Endothelial cell of umbilical vein (primary cell): Measurements from ENCODE around the gene LINGO4. TPM values are rescaled to one million over a fixed set of nuclear protein-coding genes. Genes with fewer than 3 reads are reported as not detected.
A peak's percentile ranks its signal among the peaks of the same experiment; 100 is the strongest.

ENCODE experiments used
- BruUV-seq: library from RNA; stranded (reverse); fragments of 400-500 nt; replicated peaks from 2 replicates; lab custom pipeline; 2021; lab: Mats Ljungman, UMichigan
- CTCF ChIA-PET: fragments of 300-600, 350-600 bp; sonication (Branson Sonifier 250); formaldehyde crosslinking; loops from one replicate; lab custom pipeline; 2021; ENCODE audit warnings: antibody characterized with exemption, inconsistent platforms; lab: Charles Lee
- POLR2A ChIA-PET: fragments of 300-600, 350-600 bp; sonication (Branson Sonifier 250); formaldehyde crosslinking; loops from one replicate; lab custom pipeline; 2021; ENCODE audit warnings: antibody characterized with exemption, inconsistent platforms; lab: Charles Lee
- DNase-seq: peaks from one replicate; pipeline ENCODE4 v3.0.0-alpha.2; 2011; ENCODE audit warnings: low read depth, low spot score
- FAIRE-seq: peaks from 2 replicates; lab custom pipeline; 2011; peaks lifted over from hg19 to GRCh38; lab: Jason Lieb, UNC
- H2AFZ ChIP-seq: 2 replicates; pipeline ENCODE4 v1.6.0; 2012; ENCODE audit warnings: low read depth, low read length, control low read depth, inconsistent platforms
- H3K27ac ChIP-seq: 2 replicates; pipeline ENCODE4 v1.5.1; 2011; ENCODE audit warnings: low read depth, mild to moderate bottlenecking, control low read depth, low read length, moderate library complexity; ENCODE audit not compliant: insufficient read depth
- H3K27me3 ChIP-seq, 2 experiments: 2 replicates each; pipeline versions ENCODE4 v1.6.0 to v1.6.1; 2011; ENCODE audit warnings: low read length in 2 of 2, mixed read lengths in 1 of 2; ENCODE audit not compliant: control insufficient read depth in 2 of 2, insufficient read depth in 2 of 2
- H3K36me3 ChIP-seq, 2 experiments: 2 replicates in 1 of 2; 3 replicates in 1 of 2; pipeline ENCODE4 v1.5.1; 2011; ENCODE audit warnings: low read length in 2 of 2, mild to moderate bottlenecking in 1 of 2, moderate library complexity in 1 of 2; ENCODE audit not compliant: control insufficient read depth in 2 of 2, insufficient read depth in 2 of 2; ENCODE audit errors: extremely low read depth in 1 of 2
- H3K4me1 ChIP-seq: 3 replicates; pipeline ENCODE4 v1.5.1; 2011; ENCODE audit warnings: mild to moderate bottlenecking, low read length; ENCODE audit not compliant: control insufficient read depth, insufficient read depth; ENCODE audit errors: extremely low read depth
- H3K4me2 ChIP-seq: 2 replicates; pipeline ENCODE4 v1.6.1; 2011; ENCODE audit warnings: low read length, control low read depth, mixed read lengths; ENCODE audit not compliant: insufficient read depth
- H3K4me3 ChIP-seq, 3 experiments: fragments of 200-600 bp in 1 of 3; sonication (generic), shearing (Covaris generic) in 1 of 3; replicated peaks in 1 of 3; 2 replicates each; pipeline ENCODE4 v1.5.1; 2011 to 2016; ENCODE audit warnings: control low read depth in 3 of 3, low read length in 3 of 3, mild to moderate bottlenecking in 2 of 3, inconsistent platforms in 1 of 3, low read depth in 1 of 3, moderate library complexity in 1 of 3; ENCODE audit not compliant: insufficient read depth in 1 of 3
- H3K79me2 ChIP-seq: 2 replicates; pipeline ENCODE4 v1.6.0; 2012; ENCODE audit warnings: low read length, inconsistent platforms; ENCODE audit not compliant: control insufficient read depth, insufficient read depth
- H3K9ac ChIP-seq: replicated peaks from 2 replicates; pipeline ENCODE3; 2011; ENCODE audit warnings: low read length, control low read depth; ENCODE audit not compliant: insufficient read depth; ENCODE audit errors: extremely low read depth
- H3K9me1 ChIP-seq: replicated peaks from 3 replicates; pipeline ENCODE4 v1.6.0; 2011; ENCODE audit warnings: mild to moderate bottlenecking, low read length; ENCODE audit not compliant: control insufficient read depth, insufficient read depth; ENCODE audit errors: extremely low read depth
- H3K9me3 ChIP-seq: replicated peaks from 2 replicates; pipeline ENCODE4 v1.5.1; 2012; ENCODE audit warnings: low read length, inconsistent platforms; ENCODE audit not compliant: control insufficient read depth, insufficient read depth
- H4K20me1 ChIP-seq: replicated peaks from 2 replicates; pipeline ENCODE3; 2011; ENCODE audit warnings: mild to moderate bottlenecking, low read length; ENCODE audit not compliant: control insufficient read depth, insufficient read depth; ENCODE audit errors: extremely low read depth
- CTCF ChIP-seq, 2 donors: IDR thresholded peaks; 1 replicate in 1 of 2; 2 replicates in 1 of 2; pipeline ENCODE4 v1.5.1; 2011; ENCODE audit warnings: low read length in 2 of 2, mild to moderate bottlenecking in 2 of 2, moderate library complexity in 2 of 2, control low read depth in 1 of 2, inconsistent platforms in 1 of 2, low read depth in 1 of 2; ENCODE audit not compliant: insufficient read depth in 1 of 2; ENCODE audit errors: extremely low read depth in 1 of 2
- FOS ChIP-seq: IDR thresholded peaks from 2 replicates; pipeline ENCODE4 v1.6.1; 2011; ENCODE audit warnings: mild to moderate bottlenecking, low read length, moderate library complexity, borderline replicate concordance; ENCODE audit not compliant: insufficient read depth
- GATA2 ChIP-seq: IDR thresholded peaks from 2 replicates; pipeline ENCODE4 v1.7.0; 2011; ENCODE audit warnings: low read depth, mild to moderate bottlenecking, moderate library complexity, mixed read lengths, low read length; ENCODE audit not compliant: insufficient read length, insufficient read depth
- JUN ChIP-seq: IDR thresholded peaks from 2 replicates; pipeline ENCODE4 v1.6.1; 2011; ENCODE audit warnings: borderline replicate concordance, low read depth; ENCODE audit not compliant: insufficient read length, insufficient read depth
- MAX ChIP-seq: IDR thresholded peaks from 2 replicates; pipeline ENCODE4 v1.6.1; 2011; ENCODE audit not compliant: insufficient read depth, insufficient read length
- MYC ChIP-seq: IDR thresholded peaks from one replicate; pipeline ENCODE4 v1.6.1; 2011; ENCODE audit warnings: mild to moderate bottlenecking, low read depth, low read length
- POLR2A ChIP-seq: IDR thresholded peaks from 2 replicates; pipeline ENCODE4 v1.6.1; 2012; ENCODE audit warnings: low read depth, mild to moderate bottlenecking, control low read depth, low read length
- POLR2AphosphoS5 ChIP-seq: IDR thresholded peaks from 2 replicates; pipeline ENCODE4 v1.6.1; 2012; ENCODE audit warnings: low read depth, mild to moderate bottlenecking, control low read depth, low read length, moderate library complexity; ENCODE audit not compliant: insufficient read depth
- dilution Hi-C: fragments of 300-500 bp; cut with MboI; formaldehyde crosslinking; loops from one replicate; pipeline ENCODE4 v1.15.0; 2019; ENCODE audit warnings: low sequenced_read_pairs; ENCODE audit not compliant: extremely low pct_ligation_motif_present
- intact Hi-C: fragments of 100-400 bp; cut with micrococcal nuclease; formaldehyde crosslinking; loops from one replicate; pipeline ENCODE4 v1.10.0; 2022
- polyA plus RNA-seq, 4 experiments: library from polyadenylated mRNA; depleted of rRNA in 3 of 4; stranded (reverse) in 3 of 4; unstranded in 1 of 4; fragments of >200 nt; gene quantifications; 2 replicates each; pipeline versions ENCODE4 v1.2.1 to v1.2.3, GENCODE V29; 2011 to 2012; ENCODE audit warnings: missing spikeins in 1 of 4
- total RNA-seq: library from RNA; stranded (reverse); gene quantifications from 2 replicates; pipeline ENCODE4 v1.2.3, GENCODE V29; 2021

The LINGO4 gene
- total and polyA plus RNA-seq, 2 donors (not counting 3 experiments of a cell fraction or from before 2014, with no cell fraction given), result not detected

GRCh38 chr1:151798571-151798970 is 6.6 kb downstream of the LINGO4 start:
- Histone ChIP-seq H3K4me3 (no peak overlapping the region), H3K27me3 (peaks cover 4% of the 10 kb centered on the region in 2 experiments), H3K9ac (no peak overlapping the region), H3K36me3 (no peaks in the 10 kb centered on the region), H3K9me1 (no peaks in the 10 kb centered on the region), H4K20me1 (no peaks in the 10 kb centered on the region), H3K27ac (no peak overlapping the region), H2AFZ (no peak overlapping the region), H3K9me3 (no peaks in the 10 kb centered on the region), H3K4me1 (no peaks in the 10 kb centered on the region), H3K79me2 (no peaks in the 10 kb centered on the region), H3K4me2 (no peak overlapping the region)
- dilution Hi-C loops (no loop called here), intact Hi-C loops (no loop called here)
- no peak for FAIRE-seq
- ChIA-PET CTCF (interaction anchor here (1.1 to 1.5 kb wide), 3 partner anchors 9 to 42 kb away, joined by 3 to 5 read pairs (median 4); no protein-coding TSS in a partner anchor), POLR2A (no interaction called here)
- no TSS peak for BruUV-seq
- TF ChIP-seq POLR2AphosphoS5, result no peak
- DNase-seq, result no peak

DNA sequence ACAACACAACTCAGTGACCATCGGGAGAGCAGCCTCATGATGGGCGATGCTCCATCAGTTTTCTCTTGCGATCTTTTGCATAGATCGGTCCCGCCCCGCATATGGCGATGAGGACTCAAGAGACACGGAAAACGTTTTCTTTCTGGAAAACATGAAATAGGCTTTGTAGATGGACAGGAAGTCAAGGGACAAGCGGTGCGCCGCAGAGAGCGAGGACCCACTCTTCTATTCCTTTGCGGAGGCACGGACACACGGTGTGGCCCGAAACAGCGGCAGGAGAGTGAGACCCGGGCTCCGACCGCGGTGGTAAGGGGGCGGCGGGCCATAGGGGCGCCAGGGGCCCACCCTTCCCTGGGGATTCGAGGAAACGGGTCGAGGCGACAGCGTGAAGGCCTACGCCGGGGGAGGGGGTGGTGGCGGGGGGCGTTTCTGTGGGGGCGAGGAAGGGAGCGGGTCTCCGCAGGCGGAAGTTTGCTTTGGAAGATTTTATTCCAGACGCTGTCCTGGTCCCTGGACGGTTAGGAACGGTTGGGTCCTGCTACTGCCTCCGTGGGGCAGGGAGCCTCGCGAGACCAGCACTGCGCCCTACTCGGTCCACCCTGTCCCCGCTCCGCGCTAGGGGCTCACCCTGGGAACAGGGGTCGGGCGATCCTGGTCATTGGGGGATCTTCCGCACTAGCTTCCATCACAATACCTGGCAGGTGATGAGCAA is 14.1 kb downstream of the LINGO4 start:
- H4K20me1 ChIP-seq, result no peaks in the 10 kb centered on the region
- intact Hi-C loops (loop anchor here (1.0 kb wide), 2 partner anchors 28 to 37 kb away; partner anchors contain the start of gene MRPL9), dilution Hi-C loops (no loop called here)
- ChIA-PET CTCF (no interaction called here), POLR2A (interaction anchor here (0.6 to 0.7 kb wide), 2 partner anchors 198 to 446 kb away, joined by 5 to 6 read pairs; no protein-coding TSS in a partner anchor)
- TSS peak; percentile 21 for BruUV-seq
- no peak overlapping the region for H3K27ac ChIP-seq
- H3K9me1 ChIP-seq, result no peaks in the 10 kb centered on the region
- no peak for FAIRE-seq
- H3K9ac ChIP-seq, result peak overlapping the region; percentile 74
- H3K4me1 ChIP-seq, result peaks cover 12% of the 10 kb centered on the region
- H3K36me3 ChIP-seq, result no peaks in the 10 kb centered on the region
- DNase-seq, result peak; percentile 33
- TF ChIP-seq FOS, result no peak
- peak; percentile 4 for TF ChIP-seq GATA2
- TF ChIP-seq MAX, result no peak
- TF ChIP-seq MYC, result no peak
- no peak for TF ChIP-seq CTCF (IDR thresholded peaks at IDR 0.05; ENCODE audit: extremely low read depth in 1 of 2, insufficient read depth in 1 of 2, low read depth in 1 of 2, low read length in 2 of 2)
- no peak for TF ChIP-seq JUN
- TF ChIP-seq POLR2A, result no peak
- H2AFZ ChIP-seq, result peak overlapping the region; percentile 88
- H3K9me3 ChIP-seq, result no peaks in the 10 kb centered on the region
- H3K27me3 ChIP-seq, result no peaks in the 10 kb centered on the region
- peak overlapping the region; percentile 43 to 94 (median 88) for H3K4me3 ChIP-seq
- H3K4me2 ChIP-seq, result peak overlapping the region; percentile 89
- no peaks in the 10 kb centered on the region for H3K79me2 ChIP-seq
